GM12878 (cell line): Measurements from ENCODE around the gene FOXN4. TPM values are rescaled to one million over a fixed set of nuclear protein-coding genes. Genes with fewer than 3 reads are reported as not detected.

ENCODE experiments used
- ATAC-seq: fragments of 200-7000 bp; cut with Tn5 transposase; 3 replicates; pipeline ENCODE4 v1.9.1; 2020; ENCODE audit warnings: mild to moderate bottlenecking, moderate library complexity
- BruUV-seq: library from RNA; stranded (reverse); fragments of 400-500 nt; replicated peaks from 2 replicates; lab custom pipeline; 2021; lab: Mats Ljungman, UMichigan
- CTCF ChIA-PET: fragments of 300-600 bp; sonication (Branson Sonifier 250); formaldehyde crosslinking; extraction: SDS; loops from one replicate; lab custom pipeline; 2021; ENCODE audit warnings: inconsistent platforms; lab: Yijun Ruan, JAX
- POLR2A ChIA-PET: fragments of 350-600 bp; formaldehyde crosslinking; extraction: SDS; loops from one replicate; lab custom pipeline; 2021; ENCODE audit warnings: inconsistent platforms; lab: Charles Lee
- RAD21 ChIA-PET: fragments of 300-600 bp; sonication (Branson Sonifier 250); formaldehyde crosslinking; loops from one replicate; lab custom pipeline; 2023; ENCODE audit warnings: antibody characterized with exemption; ENCODE audit not compliant: unreplicated experiment; lab: Charles Lee
- SMC1A ChIA-PET: fragments of 300-600 bp; sonication (Branson Sonifier 250); formaldehyde crosslinking; loops from one replicate; lab custom pipeline; 2023; ENCODE audit not compliant: unreplicated experiment, uncharacterized antibody; lab: Charles Lee
- DNase-seq: peaks from one replicate; pipeline ENCODE4 v3.0.0-alpha.2; 2011; ENCODE audit warnings: low read depth, low spot score
- FAIRE-seq: peaks from 3 replicates; lab custom pipeline; 2011; peaks lifted over from hg19 to GRCh38; lab: Jason Lieb, UNC
- H2AFZ ChIP-seq: 2 replicates; pipeline ENCODE4 v1.6.0; 2011; ENCODE audit warnings: low read depth, low read length, control low read depth; ENCODE audit not compliant: control insufficient read depth
- H3K27ac ChIP-seq: 2 replicates; pipeline ENCODE4 v1.5.1; 2011; ENCODE audit warnings: control low read depth; ENCODE audit not compliant: control insufficient read depth, insufficient read depth
- H3K27me3 ChIP-seq, 2 experiments: replicated peaks in 1 of 2; 2 replicates each; pipeline versions ENCODE4 v1.6.0 to v1.6.1; 2011; ENCODE audit warnings: low read length in 1 of 2; ENCODE audit not compliant: control insufficient read depth in 2 of 2, insufficient read depth in 2 of 2
- H3K36me3 ChIP-seq, 2 experiments: 2 replicates each; pipeline ENCODE4 v1.5.1; 2011; ENCODE audit warnings: low read length in 1 of 2; ENCODE audit not compliant: control insufficient read depth in 2 of 2, insufficient read depth in 2 of 2
- H3K4me1 ChIP-seq: 2 replicates; pipeline ENCODE4 v1.6.1; 2011; ENCODE audit warnings: mild to moderate bottlenecking, low read length, moderate library complexity, mixed read lengths; ENCODE audit not compliant: control insufficient read depth, insufficient read depth
- H3K4me2 ChIP-seq: 2 replicates; pipeline ENCODE4 v1.6.0; 2011; ENCODE audit warnings: control low read depth; ENCODE audit not compliant: control insufficient read depth, insufficient read depth
- H3K4me3 ChIP-seq: fragments of 200-600 bp; sonication (generic); 2 replicates; pipeline ENCODE4 v1.5.1; 2016
- H3K79me2 ChIP-seq: 2 replicates; pipeline ENCODE4 v1.6.0; 2011; ENCODE audit warnings: low read length; ENCODE audit not compliant: control insufficient read depth, insufficient read depth
- H3K9ac ChIP-seq: 2 replicates; pipeline ENCODE4 v1.8.0; 2011; ENCODE audit warnings: low read length, control low read depth, mixed read lengths; ENCODE audit not compliant: control insufficient read depth, insufficient read depth
- H3K9me3 ChIP-seq: replicated peaks from 3 replicates; pipeline ENCODE4 v1.5.1; 2011; ENCODE audit warnings: mild to moderate bottlenecking, low read length; ENCODE audit not compliant: control insufficient read depth, insufficient read depth
- H4K20me1 ChIP-seq: 2 replicates; pipeline ENCODE4 v1.6.0; 2011; ENCODE audit not compliant: control insufficient read depth, insufficient read depth
- CBFB ChIP-seq: IDR thresholded peaks from 2 replicates; pipeline ENCODE4 v1.6.1; 2016; ENCODE audit warnings: antibody characterized with exemption, low read depth
- CHD1 ChIP-seq: IDR thresholded peaks from 2 replicates; pipeline ENCODE4 v1.6.1; 2012; ENCODE audit warnings: low read depth, low read length, improper control_type of control experiment
- EP300 ChIP-seq, 2 experiments: fragments of 150-350 bp in 1 of 2; IDR thresholded peaks; 2 replicates each; pipeline ENCODE4 v1.6.1; 2011 to 2012; ENCODE audit warnings: low read depth in 2 of 2, low read length in 2 of 2, borderline replicate concordance in 1 of 2, improper control_type of control experiment in 1 of 2, inconsistent platforms in 1 of 2; ENCODE audit not compliant: control insufficient read depth in 1 of 2
- GABPA ChIP-seq: IDR thresholded peaks from 2 replicates; pipeline ENCODE4 v1.6.1; 2014; ENCODE audit warnings: antibody characterized with exemption, low read depth, mild to moderate bottlenecking, inconsistent platforms
- NFYA ChIP-seq: IDR thresholded peaks from 2 replicates; pipeline ENCODE4 v1.6.1; 2011; ENCODE audit warnings: low read depth, mild to moderate bottlenecking, low read length, improper control_type of control experiment, borderline replicate concordance
- PAX5 ChIP-seq: IDR thresholded peaks from 2 replicates; pipeline ENCODE4 v1.6.1; 2011; ENCODE audit warnings: low read depth, low read length, borderline replicate concordance
- PML ChIP-seq: IDR thresholded peaks from 2 replicates; pipeline ENCODE4 v1.6.1; 2012; ENCODE audit warnings: low read length, inconsistent platforms
- SREBF2 ChIP-seq: IDR thresholded peaks from 2 replicates; pipeline ENCODE4 v1.6.1; 2012; ENCODE audit warnings: mild to moderate bottlenecking, low read length
- WGBS: methylation state at CpG from one replicate; pipeline ENCODE4 v1.1.6; 2016; ENCODE audit warnings: low lambda C conversion rate; ENCODE audit not compliant: insufficient replicate concordance, insufficient coverage; ENCODE audit errors: missing lambda C conversion rate; 5-methylcytosine and 5-hydroxymethylcytosine counted together
- in situ Hi-C: fragments of 300-500 bp; cut with MboI; formaldehyde crosslinking; loops from 9 replicates; pipeline ENCODE4 v1.14.3; 2018; ENCODE audit warnings: mixed read lengths
- intact Hi-C: fragments of 100-400 bp; cut with micrococcal nuclease; formaldehyde crosslinking; loops from one replicate; pipeline ENCODE4 v1.14.2; 2022; ENCODE audit not compliant: unreplicated experiment
- polyA plus RNA-seq, 11 experiments: library from polyadenylated mRNA; depleted of rRNA in 4 of 11; unstranded in 6 of 11; stranded (reverse) in 5 of 11; fragments of >200 nt; fragmentation: Nextera tagmentation in 4 of 11; fragmentation: Illumina TruSeq in 1 of 11; extraction: Ambion mirVana in 4 of 11; extraction: Trizol in 1 of 11; gene quantifications; 1 replicate in 1 of 11; 2 replicates in 10 of 11; pipeline versions ENCODE4 v1.2.1 to v1.2.3, GENCODE V29; 2011 to 2016; ENCODE audit warnings: inconsistent platforms in 2 of 11, missing spikeins in 2 of 11, low read depth in 1 of 11
- total RNA-seq, 4 experiments: library from RNA; depleted of rRNA in 3 of 4; stranded (reverse); fragments of >200 nt in 3 of 4; fragmentation: Illumina TruSeq in 1 of 4; extraction: Trizol in 1 of 4; gene quantifications; 2 replicates each; pipeline versions ENCODE4 v1.2.1 to v1.2.3, GENCODE V29; 2013 to 2021
- TF ChIP-seq, protein P1 (sequence below): fragments of 450-650 bp; IDR thresholded peaks from 2 replicates; pipeline ENCODE4 v1.6.1; 2017; ENCODE audit warnings: low read depth, mild to moderate bottlenecking, moderate library complexity

Gene FOXN4
- total and polyA plus RNA-seq, 10 of the 15 experiments (the other 5 are each of a cell fraction or from before 2014, with no cell fraction given) = not detected

DNA sequence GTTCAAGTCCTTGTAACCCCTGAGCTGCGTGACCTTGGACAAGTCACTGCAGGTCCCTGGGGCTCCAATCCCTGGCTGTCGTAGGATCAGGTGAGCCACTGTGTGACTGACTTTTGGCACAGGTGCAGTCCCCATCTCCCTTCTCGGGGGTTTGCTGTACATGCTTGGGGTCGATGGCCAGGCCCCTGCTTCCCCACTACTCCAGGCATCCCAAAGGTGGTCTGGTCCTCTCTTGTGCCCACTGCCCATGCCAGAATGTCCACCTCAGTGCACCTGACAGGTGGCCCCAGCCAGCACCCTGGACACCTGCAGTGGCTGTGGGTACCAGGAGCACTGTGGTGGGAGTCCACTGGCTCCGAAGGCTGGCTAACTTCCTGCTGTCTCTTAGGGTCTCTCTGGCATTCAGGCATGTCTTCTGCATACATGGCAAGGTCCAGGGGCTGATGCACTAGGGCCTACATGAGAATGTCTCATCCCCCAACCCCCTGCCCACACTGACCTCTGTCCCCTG is 14.7 kb downstream of the FOXN4 start:
- Histone ChIP-seq H3K4me1 (no peaks in the 10 kb centered on the region), H3K36me3 (no peaks in the 10 kb centered on the region), H3K4me3 (no peak overlapping the region), H3K4me2 (no peak overlapping the region), H2AFZ (no peak overlapping the region), H3K27ac (no peak overlapping the region), H3K9ac (no peak overlapping the region), H3K27me3 (peaks cover 1 to 3% of the 10 kb centered on the region in 2 experiments; a peak in 3 of 4 replicates), H3K79me2 (no peaks in the 10 kb centered on the region), H4K20me1 (no peaks in the 10 kb centered on the region), H3K9me3 (no peaks in the 10 kb centered on the region)
- ATAC-seq (no peak), FAIRE-seq (no peak), DNase-seq (no peak)
- ChIA-PET RAD21 (no interaction called here), SMC1A (no interaction called here), CTCF (no interaction called here), POLR2A (no interaction called here)
- in situ Hi-C loops = no loop called here
- TF ChIP-seq PML (no peak), CHD1 (no peak), SREBF2 (no peak), PAX5 (no peak), GABPA (no peak), CBFB (no peak), NFYA (no peak), EP300 (IDR thresholded peaks at IDR 0.05; ENCODE audit: borderline replicate concordance in 1 of 2, control insufficient read depth in 1 of 2, low read depth in 2 of 2, low read length in 2 of 2) (no peak)
- TF ChIP-seq, protein P1, sequence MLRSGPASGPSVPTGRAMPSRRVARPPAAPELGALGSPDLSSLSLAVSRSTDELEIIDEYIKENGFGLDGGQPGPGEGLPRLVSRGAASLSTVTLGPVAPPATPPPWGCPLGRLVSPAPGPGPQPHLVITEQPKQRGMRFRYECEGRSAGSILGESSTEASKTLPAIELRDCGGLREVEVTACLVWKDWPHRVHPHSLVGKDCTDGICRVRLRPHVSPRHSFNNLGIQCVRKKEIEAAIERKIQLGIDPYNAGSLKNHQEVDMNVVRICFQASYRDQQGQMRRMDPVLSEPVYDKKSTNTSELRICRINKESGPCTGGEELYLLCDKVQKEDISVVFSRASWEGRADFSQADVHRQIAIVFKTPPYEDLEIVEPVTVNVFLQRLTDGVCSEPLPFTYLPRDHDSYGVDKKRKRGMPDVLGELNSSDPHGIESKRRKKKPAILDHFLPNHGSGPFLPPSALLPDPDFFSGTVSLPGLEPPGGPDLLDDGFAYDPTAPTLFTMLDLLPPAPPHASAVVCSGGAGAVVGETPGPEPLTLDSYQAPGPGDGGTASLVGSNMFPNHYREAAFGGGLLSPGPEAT = no peak
- no TSS peak for BruUV-seq
- 27% methylated on average over 5 of the region's 5 CpGs for WGBS
- intact Hi-C loops = no loop called here
